Hepatocyte (in vitro differentiated cells): ENCODE data around the gene RAB2B. TPM values are rescaled to one million over a fixed set of nuclear protein-coding genes. Genes with fewer than 3 reads are reported as not detected.
A peak's percentile ranks its signal among the peaks of the same experiment; 100 is the strongest.
"Not testable (repeated sequence)": the region's sequence is repeated elsewhere in the genome, so short reads cannot be mapped to it uniquely, and the experiment has no call there.

ENCODE experiments used
- DNase-seq: peaks from one replicate; pipeline ENCODE4 v3.0.0-alpha.2; 2016; ENCODE audit warnings: low spot score
- H2AFZ ChIP-seq: fragments of 200-600 bp; sonication (generic); 2 replicates; pipeline ENCODE4 v1.6.0; 2016; ENCODE audit warnings: antibody characterized with exemption, mild to moderate bottlenecking
- H3K27ac ChIP-seq: fragments of 200-600 bp; sonication (generic); 2 replicates; pipeline ENCODE4 v1.5.1; 2016; ENCODE audit warnings: mild to moderate bottlenecking
- H3K27me3 ChIP-seq: fragments of 200-600 bp; sonication (generic); 2 replicates; pipeline ENCODE4 v1.6.1; 2016
- H3K36me3 ChIP-seq: fragments of 200-600 bp; sonication (generic); replicated peaks from 2 replicates; pipeline ENCODE4 v1.5.1; 2016; ENCODE audit warnings: low read depth; ENCODE audit not compliant: insufficient read depth
- H3K4me1 ChIP-seq: fragments of 200-600 bp; sonication (generic); 2 replicates; pipeline ENCODE4 v1.5.1; 2016; ENCODE audit warnings: mild to moderate bottlenecking, moderate library complexity; ENCODE audit not compliant: insufficient read depth
- H3K4me2 ChIP-seq: fragments of 200-600 bp; sonication (generic); 2 replicates; pipeline ENCODE4 v1.6.0; 2016
- H3K4me3 ChIP-seq: fragments of 200-600 bp; sonication (generic); 2 replicates; pipeline ENCODE4 v1.5.1; 2016; ENCODE audit warnings: mild to moderate bottlenecking
- H3K79me2 ChIP-seq: fragments of 200-600 bp; sonication (generic); 2 replicates; pipeline ENCODE4 v1.6.0; 2017; ENCODE audit warnings: mild to moderate bottlenecking
- H3K9me2 ChIP-seq: fragments of 200-600 bp; sonication (generic); replicated peaks from 2 replicates; pipeline ENCODE4 v1.6.0; 2017; ENCODE audit warnings: mild to moderate bottlenecking; ENCODE audit not compliant: insufficient read depth
- H3K9me3 ChIP-seq: fragments of 200-600 bp; sonication (generic); 2 replicates; pipeline ENCODE4 v1.5.1; 2016; ENCODE audit warnings: low read depth, mild to moderate bottlenecking
- H4K20me1 ChIP-seq: fragments of 200-600 bp; sonication (generic); 2 replicates; pipeline ENCODE4 v1.6.0; 2016; ENCODE audit warnings: mild to moderate bottlenecking; ENCODE audit not compliant: insufficient read depth, poor library complexity, severe bottlenecking
- EZH2 ChIP-seq: fragments of 200-600 bp; sonication (generic); IDR thresholded peaks from 2 replicates; pipeline ENCODE4 v1.6.1; 2016; ENCODE audit warnings: antibody characterized with exemption, mild to moderate bottlenecking, borderline replicate concordance
- EZH2phosphoT487 ChIP-seq: fragments of 200-600 bp; sonication (generic); IDR thresholded peaks from one replicate; pipeline ENCODE4 v1.6.1; 2018; ENCODE audit warnings: antibody characterized with exemption, mild to moderate bottlenecking, low read depth, moderate library complexity; ENCODE audit not compliant: unreplicated experiment, severe bottlenecking
- WGBS: methylation state at CpG from one replicate; pipeline ENCODE4 v1.1.6; 2016; ENCODE audit warnings: low lambda C conversion rate; ENCODE audit errors: missing lambda C conversion rate; 5-methylcytosine and 5-hydroxymethylcytosine counted together
- polyA plus RNA-seq: library from polyadenylated mRNA; unstranded; fragments of >200 nt; fragmentation: Nextera tagmentation; extraction: Ambion mirVana; gene quantifications from 2 replicates; pipeline ENCODE4 v1.2.1, GENCODE V29; 2016
- total RNA-seq: library from RNA; depleted of rRNA; stranded (reverse); fragments of >200 nt; gene quantifications from 2 replicates; pipeline ENCODE4 v1.2.3, GENCODE V29; 2014
- TF ChIP-seq, protein P1 (sequence below): fragments of 200-600 bp; sonication (generic); IDR thresholded peaks from 2 replicates; pipeline ENCODE4 v1.5.1; 2016; ENCODE audit warnings: antibody characterized with exemption, mild to moderate bottlenecking; ENCODE audit not compliant: poor library complexity

RAB2B gene
- total and polyA plus RNA-seq, 2 experiments from 2014 or later: 12.8 to 20.7 TPM

DNA sequence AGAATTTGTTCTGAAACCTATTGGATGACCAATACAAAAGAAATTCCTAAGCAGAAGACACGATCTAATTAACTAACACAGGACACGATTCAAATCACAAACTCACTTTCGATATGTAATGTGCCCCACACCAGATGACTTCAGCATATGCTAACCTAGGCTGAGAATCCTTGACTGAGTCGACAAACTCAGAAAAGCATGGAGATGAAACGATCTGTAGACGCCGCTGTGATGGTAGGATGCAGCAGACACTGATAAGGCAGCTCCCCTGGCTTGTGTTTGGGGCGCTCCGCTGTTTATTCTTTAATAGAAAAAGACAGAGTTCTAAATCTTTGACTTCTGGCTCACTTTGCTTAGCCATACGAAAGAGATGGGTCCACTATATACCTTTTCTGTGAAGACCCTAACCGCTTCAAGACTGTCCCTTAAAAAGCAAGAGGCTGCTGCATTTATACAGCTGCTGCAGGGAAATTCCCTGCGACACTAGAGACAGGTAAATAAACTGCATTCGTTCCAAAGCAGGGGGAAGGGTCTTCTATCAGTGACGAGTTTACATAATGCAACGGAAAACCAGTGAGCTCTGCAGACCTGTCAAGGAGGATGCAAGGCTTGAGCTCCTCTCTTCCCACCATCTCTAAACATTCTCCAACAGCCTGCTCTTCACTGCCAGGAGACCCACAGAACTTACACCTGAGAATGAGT, 21.8 kb downstream of the RAB2B start:
- peak; percentile 26 for DNase-seq
- peak overlapping the region; percentile 47 for H2AFZ ChIP-seq
- no peaks in the 10 kb centered on the region for H3K9me2 ChIP-seq
- whole genome bisulfite sequencing: 32% methylated on average over 15 of the region's 15 CpGs
- TF ChIP-seq, protein P1, sequence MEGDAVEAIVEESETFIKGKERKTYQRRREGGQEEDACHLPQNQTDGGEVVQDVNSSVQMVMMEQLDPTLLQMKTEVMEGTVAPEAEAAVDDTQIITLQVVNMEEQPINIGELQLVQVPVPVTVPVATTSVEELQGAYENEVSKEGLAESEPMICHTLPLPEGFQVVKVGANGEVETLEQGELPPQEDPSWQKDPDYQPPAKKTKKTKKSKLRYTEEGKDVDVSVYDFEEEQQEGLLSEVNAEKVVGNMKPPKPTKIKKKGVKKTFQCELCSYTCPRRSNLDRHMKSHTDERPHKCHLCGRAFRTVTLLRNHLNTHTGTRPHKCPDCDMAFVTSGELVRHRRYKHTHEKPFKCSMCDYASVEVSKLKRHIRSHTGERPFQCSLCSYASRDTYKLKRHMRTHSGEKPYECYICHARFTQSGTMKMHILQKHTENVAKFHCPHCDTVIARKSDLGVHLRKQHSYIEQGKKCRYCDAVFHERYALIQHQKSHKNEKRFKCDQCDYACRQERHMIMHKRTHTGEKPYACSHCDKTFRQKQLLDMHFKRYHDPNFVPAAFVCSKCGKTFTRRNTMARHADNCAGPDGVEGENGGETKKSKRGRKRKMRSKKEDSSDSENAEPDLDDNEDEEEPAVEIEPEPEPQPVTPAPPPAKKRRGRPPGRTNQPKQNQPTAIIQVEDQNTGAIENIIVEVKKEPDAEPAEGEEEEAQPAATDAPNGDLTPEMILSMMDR: no peak
- no peak for TF ChIP-seq EZH2phosphoT487
- H3K4me1 ChIP-seq: peaks cover 14% of the 10 kb centered on the region
- peak overlapping the region; percentile 81 for H3K4me2 ChIP-seq
- peaks cover 53% of the 10 kb centered on the region for H3K79me2 ChIP-seq
- peak overlapping the region; percentile 84 for H3K27ac ChIP-seq
- H3K36me3 ChIP-seq: no peaks in the 10 kb centered on the region
- no peaks in the 10 kb centered on the region for H3K9me3 ChIP-seq
- H3K4me3 ChIP-seq: peak overlapping the region; percentile 39
- no peaks in the 10 kb centered on the region for H3K27me3 ChIP-seq
- peaks cover 7% of the 10 kb centered on the region for H4K20me1 ChIP-seq

GRCh38 chr14:21449899-21450216, 26.9 kb downstream of the RAB2B start:
- Histone ChIP-seq H2AFZ (no peak overlapping the region), H3K4me1 (peaks cover 10% of the 10 kb centered on the region), H4K20me1 (peaks cover 7% of the 10 kb centered on the region), H3K27me3 (no peaks in the 10 kb centered on the region), H3K4me3 (no peak overlapping the region), H3K79me2 (peaks cover 99% of the 10 kb centered on the region), H3K9me3 (no peaks in the 10 kb centered on the region), H3K36me3 (no peaks in the 10 kb centered on the region), H3K9me2 (no peaks in the 10 kb centered on the region), H3K27ac (no peak overlapping the region), H3K4me2 (no peak overlapping the region)
- TF ChIP-seq EZH2 (no peak), EZH2phosphoT487 (no peak)
- TF ChIP-seq, protein P1: no peak
- DNase-seq: no peak
- WGBS: 100% methylated on average over 1 of the region's 1 CpG

GRCh38 chr14:21442657-21443056, 34.1 kb downstream of the RAB2B start:
- H3K4me2 ChIP-seq, H3K9me3 ChIP-seq, H3K27me3 ChIP-seq, DNase-seq, H4K20me1 ChIP-seq, H3K4me1 ChIP-seq, H3K36me3 ChIP-seq, H3K27ac ChIP-seq, H2AFZ ChIP-seq, H3K9me2 ChIP-seq, H3K4me3 ChIP-seq: not testable (repeated sequence)
- WGBS: no CpG with 5 or more reads among the region's 1 CpG
- H3K79me2 ChIP-seq: peaks cover 91% of the 10 kb centered on the region

DNA sequence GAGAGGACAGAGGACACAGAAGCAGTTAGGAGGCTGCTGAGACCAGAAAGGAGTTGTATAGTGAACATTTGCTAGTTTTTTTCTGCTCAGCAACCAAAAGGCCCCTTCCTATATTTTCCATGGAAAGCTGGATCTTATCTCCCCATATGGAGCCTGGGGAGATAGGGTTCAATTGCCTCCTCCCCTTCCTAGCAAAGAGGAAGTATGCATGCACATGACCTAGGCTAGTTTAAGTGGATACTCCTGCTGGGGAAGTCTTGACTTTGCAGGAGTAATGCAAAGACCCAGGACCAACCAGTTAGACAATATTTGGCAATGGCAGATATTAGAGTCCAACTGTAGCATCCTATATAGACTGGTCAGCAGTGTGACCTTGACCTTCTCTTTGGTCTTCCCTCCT, 35.9 kb downstream of the RAB2B start:
- TF ChIP-seq EZH2 (no peak), EZH2phosphoT487 (no peak)
- TF ChIP-seq, protein P1: no peak
- no peaks in the 10 kb centered on the region for H4K20me1 ChIP-seq
- H3K4me1 ChIP-seq: peaks cover 15% of the 10 kb centered on the region
- H3K9me2 ChIP-seq: no peaks in the 10 kb centered on the region
- H3K4me3 ChIP-seq: no peak overlapping the region
- no peaks in the 10 kb centered on the region for H3K27me3 ChIP-seq
- H3K4me2 ChIP-seq: no peak overlapping the region
- H2AFZ ChIP-seq: no peak overlapping the region
- DNase-seq: no peak
- H3K79me2 ChIP-seq: peaks cover 84% of the 10 kb centered on the region
- H3K9me3 ChIP-seq: no peaks in the 10 kb centered on the region
- no peak overlapping the region for H3K27ac ChIP-seq
- H3K36me3 ChIP-seq: no peaks in the 10 kb centered on the region
